Measurements from ENCODE around the gene GAB1. TPM values are rescaled to one million over a fixed set of nuclear protein-coding genes. Genes with fewer than 3 reads are reported as not detected.

The GAB1 gene
- total and polyA plus RNA-seq, 2 of the 8 experiments (the other 6 are each of a cell fraction or from before 2014, with no cell fraction given): 6.8 to 21.3 TPM

GRCh38 chr4:143511906-143512305 is 175.2 kb downstream of the GAB1 start (continued):
- TF ChIP-seq, protein P1, sequence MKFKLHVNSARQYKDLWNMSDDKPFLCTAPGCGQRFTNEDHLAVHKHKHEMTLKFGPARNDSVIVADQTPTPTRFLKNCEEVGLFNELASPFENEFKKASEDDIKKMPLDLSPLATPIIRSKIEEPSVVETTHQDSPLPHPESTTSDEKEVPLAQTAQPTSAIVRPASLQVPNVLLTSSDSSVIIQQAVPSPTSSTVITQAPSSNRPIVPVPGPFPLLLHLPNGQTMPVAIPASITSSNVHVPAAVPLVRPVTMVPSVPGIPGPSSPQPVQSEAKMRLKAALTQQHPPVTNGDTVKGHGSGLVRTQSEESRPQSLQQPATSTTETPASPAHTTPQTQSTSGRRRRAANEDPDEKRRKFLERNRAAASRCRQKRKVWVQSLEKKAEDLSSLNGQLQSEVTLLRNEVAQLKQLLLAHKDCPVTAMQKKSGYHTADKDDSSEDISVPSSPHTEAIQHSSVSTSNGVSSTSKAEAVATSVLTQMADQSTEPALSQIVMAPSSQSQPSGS (IDR thresholded peaks at IDR 0.05; ENCODE audit: low read length): no peak
- TF ChIP-seq KDM1A (IDR thresholded peaks at IDR 0.05; ENCODE audit: borderline replicate concordance, low read length) (no peak), JUND (IDR thresholded peaks at IDR 0.05; ENCODE audit: low read length) (no peak), CTCF (IDR thresholded peaks at IDR 0.05; ENCODE audit: control extremely low read depth in 1 of 3, insufficient read depth in 1 of 3, low read depth in 1 of 3, low read length in 3 of 3) (no peak)
